Peyer's patch (tissue), 4 donors: Measurements from ENCODE around the gene HYAL1. TPM values are rescaled to one million over a fixed set of nuclear protein-coding genes. Genes with fewer than 3 reads are reported as not detected.

Experiments used
- DNase-seq, 3 donors: peaks; one replicate each; pipeline ENCODE4 v3.0.0-alpha.2; 2017 to 2019
- H3K27ac ChIP-seq, 4 donors: fragments of 200-600 bp; sonication (generic); one replicate each; pipeline ENCODE4 v1.5.1; 2016 to 2019
- H3K27me3 ChIP-seq, 2 donors: fragments of 200-600 bp; sonication (generic); one replicate each; pipeline ENCODE4 v1.5.1; 2019
- H3K36me3 ChIP-seq, 3 donors: fragments of 200-600 bp; sonication (generic); one replicate each; pipeline ENCODE4 v1.5.1; 2016 to 2019
- H3K4me1 ChIP-seq, 4 donors: fragments of 200-600 bp; sonication (generic); one replicate each; pipeline ENCODE4 v1.5.1; 2016 to 2019
- H3K4me3 ChIP-seq, 4 donors: fragments of 200-600 bp; sonication (generic); 1 replicate in 3 of 4; 2 replicates in 1 of 4; pipeline ENCODE4 v1.5.1; 2016 to 2019; ENCODE audit warnings: mild to moderate bottlenecking in 1 of 4
- H3K9me3 ChIP-seq, 4 donors: fragments of 200-600 bp; sonication (generic); one replicate each; pipeline ENCODE4 v1.5.1; 2016 to 2019; ENCODE audit warnings: mild to moderate bottlenecking in 1 of 4
- POLR2A ChIP-seq, 2 donors: fragments of 450-650 bp; IDR thresholded peaks; one replicate each; pipeline ENCODE4 v1.5.1; 2017; ENCODE audit warnings: antibody characterized with exemption in 2 of 2, mild to moderate bottlenecking in 2 of 2, moderate library complexity in 2 of 2
- total RNA-seq, 4 donors: library from RNA; depleted of rRNA; stranded (reverse); fragments of >200 nt; gene quantifications; one replicate each; pipeline ENCODE4 v1.1.0, GENCODE V29; 2016
- TF ChIP-seq, protein P1 (sequence below), 6 experiments: fragments of 450-650 bp in 4 of 6; fragments of 200-600 bp in 2 of 6; sonication (generic) in 1 of 6; IDR thresholded peaks; one replicate each; pipeline ENCODE4 v1.5.1; 2017 to 2019; ENCODE audit warnings: antibody characterized with exemption in 6 of 6, mild to moderate bottlenecking in 3 of 6, moderate library complexity in 1 of 6

HYAL1 gene
- total RNA-seq, 4 donors from 2014 or later = 1.2 to 5.1 (median 4.6) TPM

DNA sequence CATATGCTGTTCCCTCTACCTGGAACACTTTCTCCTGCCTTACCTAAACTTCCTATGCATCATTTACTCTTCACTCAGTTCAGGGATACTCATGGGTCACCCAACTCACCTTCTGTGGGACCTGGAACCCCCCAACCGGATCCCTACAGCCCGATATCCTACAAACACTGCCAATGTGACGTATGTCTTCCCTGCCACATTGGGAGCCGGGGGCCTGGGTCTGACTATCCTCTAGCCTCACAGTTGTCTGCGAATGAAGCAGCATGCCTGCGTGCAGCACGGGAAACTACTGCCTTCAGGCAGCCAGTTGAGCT is 46.8 kb upstream of the HYAL1 start:
- peaks cover 6 to 41% (median 21%) of the 10 kb centered on the region in 4 donors for H3K4me1 ChIP-seq
- TF ChIP-seq POLR2A (IDR thresholded peaks at IDR 0.05) = no peak
- TF ChIP-seq, protein P1, sequence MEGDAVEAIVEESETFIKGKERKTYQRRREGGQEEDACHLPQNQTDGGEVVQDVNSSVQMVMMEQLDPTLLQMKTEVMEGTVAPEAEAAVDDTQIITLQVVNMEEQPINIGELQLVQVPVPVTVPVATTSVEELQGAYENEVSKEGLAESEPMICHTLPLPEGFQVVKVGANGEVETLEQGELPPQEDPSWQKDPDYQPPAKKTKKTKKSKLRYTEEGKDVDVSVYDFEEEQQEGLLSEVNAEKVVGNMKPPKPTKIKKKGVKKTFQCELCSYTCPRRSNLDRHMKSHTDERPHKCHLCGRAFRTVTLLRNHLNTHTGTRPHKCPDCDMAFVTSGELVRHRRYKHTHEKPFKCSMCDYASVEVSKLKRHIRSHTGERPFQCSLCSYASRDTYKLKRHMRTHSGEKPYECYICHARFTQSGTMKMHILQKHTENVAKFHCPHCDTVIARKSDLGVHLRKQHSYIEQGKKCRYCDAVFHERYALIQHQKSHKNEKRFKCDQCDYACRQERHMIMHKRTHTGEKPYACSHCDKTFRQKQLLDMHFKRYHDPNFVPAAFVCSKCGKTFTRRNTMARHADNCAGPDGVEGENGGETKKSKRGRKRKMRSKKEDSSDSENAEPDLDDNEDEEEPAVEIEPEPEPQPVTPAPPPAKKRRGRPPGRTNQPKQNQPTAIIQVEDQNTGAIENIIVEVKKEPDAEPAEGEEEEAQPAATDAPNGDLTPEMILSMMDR (IDR thresholded peaks at IDR 0.05) = no peak

DNA sequence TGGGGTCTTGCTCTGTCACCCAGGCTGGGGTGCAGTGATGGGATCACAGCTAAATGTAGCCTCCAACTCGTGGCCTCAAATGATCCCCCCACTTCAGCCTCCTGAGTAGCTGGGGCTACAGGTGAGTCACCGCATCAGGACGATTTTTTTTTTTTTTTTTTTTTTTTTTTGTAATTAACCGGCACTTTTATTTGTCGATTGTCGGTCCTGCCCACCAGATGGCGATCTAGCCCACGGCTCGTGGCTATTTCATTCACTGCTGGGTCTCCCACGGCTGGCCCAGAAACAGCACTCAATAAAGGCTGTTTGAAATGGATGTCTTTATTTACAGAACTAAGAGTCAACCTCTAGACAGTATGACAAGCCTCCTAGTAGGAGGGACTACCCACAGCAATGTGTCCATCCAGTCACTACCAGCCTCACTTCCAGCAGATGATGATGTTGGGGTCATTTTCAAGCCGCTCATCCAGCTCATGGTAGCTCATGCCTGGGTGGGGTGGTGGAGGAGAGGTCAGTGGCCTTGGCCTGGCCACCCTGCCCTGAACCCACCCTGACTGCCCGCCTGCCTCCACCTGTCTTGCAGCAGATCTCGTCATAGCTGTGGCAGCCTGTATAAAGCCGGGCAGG is 43.9 kb upstream of the HYAL1 start:
- peaks cover 0 to 16% (median 0%) of the 10 kb centered on the region in 3 donors for H3K36me3 ChIP-seq
- TF ChIP-seq, protein P1 (IDR thresholded peaks at IDR 0.05) = peak in 5 of 6 experiments; percentile 54 to 72 (median 60)
- no peak for TF ChIP-seq POLR2A (IDR thresholded peaks at IDR 0.05)
- no peaks in the 10 kb centered on the region for H3K9me3 ChIP-seq
- no peak overlapping the region for H3K4me3 ChIP-seq
- H3K4me1 ChIP-seq = peaks cover 6 to 41% (median 22%) of the 10 kb centered on the region in 4 donors
- H3K27me3 ChIP-seq = no peaks in the 10 kb centered on the region
- DNase-seq = peak; percentile 64 to 85 (median 75)
- H3K27ac ChIP-seq = no peak overlapping the region

More for the DNA sequence above, 46.8 kb upstream of the HYAL1 start:
- peak overlapping the region; percentile 71 to 74 (median 72) for H3K4me3 ChIP-seq
- no peaks in the 10 kb centered on the region for H3K9me3 ChIP-seq
- H3K36me3 ChIP-seq = peaks cover 0 to 39% (median 0%) of the 10 kb centered on the region in 3 donors
- peak overlapping the region; percentile 91 to 95 (median 92) for H3K27ac ChIP-seq
- no peaks in the 10 kb centered on the region for H3K27me3 ChIP-seq
- DNase-seq = no peak

DNA sequence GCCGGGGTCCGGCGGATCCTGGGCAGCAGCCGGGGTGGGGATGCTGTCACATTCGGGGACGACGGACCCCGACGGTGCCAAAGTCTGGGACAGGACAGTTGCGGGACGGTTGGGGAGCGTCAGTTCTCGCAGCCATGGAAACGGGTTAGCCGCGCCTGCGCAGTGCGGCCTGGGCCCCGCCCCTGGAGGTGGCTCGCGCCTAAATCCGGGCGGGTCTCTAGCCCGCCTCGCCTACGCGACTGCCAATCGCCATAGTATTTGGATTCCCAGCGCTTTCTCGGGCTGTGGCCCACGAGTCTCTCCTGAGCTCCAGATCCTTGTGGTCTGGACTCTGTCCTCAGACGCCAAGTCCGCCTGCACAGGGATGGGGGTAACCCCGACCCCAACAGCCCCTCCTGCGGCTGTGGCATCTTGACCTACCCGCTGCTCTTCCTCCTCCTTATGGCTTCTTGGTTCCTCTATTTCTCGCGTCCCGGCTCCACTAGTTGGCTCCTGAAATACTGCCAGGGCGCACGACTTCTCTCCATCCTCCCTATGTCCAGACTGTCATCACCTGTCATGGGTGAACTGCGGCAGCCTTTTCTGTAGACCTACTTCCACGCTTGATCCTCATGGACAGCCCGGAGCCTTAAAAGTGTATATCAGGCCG is 42.3 kb upstream of the HYAL1 start, which contains the start of gene ZMYND10:
Gene ZMYND10 (minus strand): TSS at position 147 of the 649 bp plus-strand sequence. CDS start 153 bp downstream, outside the sequence.
- no peaks in the 10 kb centered on the region for H3K9me3 ChIP-seq
- peak within 1 kb of the TSS; percentile 6 to 47 (median 37) for H3K4me3 ChIP-seq
- peaks cover 4 to 41% (median 19%) of the 10 kb centered on the region in 4 donors for H3K4me1 ChIP-seq
- no peaks in the 10 kb centered on the region for H3K27me3 ChIP-seq
- peak; percentile 65 to 88 (median 73) for DNase-seq
- peak within 1 kb of the TSS in 1 of 4 donors; percentile 33 for H3K27ac ChIP-seq
- TF ChIP-seq, protein P1 (IDR thresholded peaks at IDR 0.05) = no peak
- no peak for TF ChIP-seq POLR2A (IDR thresholded peaks at IDR 0.05)
- peaks cover 0 to 16% (median 0%) of the 10 kb centered on the region in 3 donors for H3K36me3 ChIP-seq

DNA sequence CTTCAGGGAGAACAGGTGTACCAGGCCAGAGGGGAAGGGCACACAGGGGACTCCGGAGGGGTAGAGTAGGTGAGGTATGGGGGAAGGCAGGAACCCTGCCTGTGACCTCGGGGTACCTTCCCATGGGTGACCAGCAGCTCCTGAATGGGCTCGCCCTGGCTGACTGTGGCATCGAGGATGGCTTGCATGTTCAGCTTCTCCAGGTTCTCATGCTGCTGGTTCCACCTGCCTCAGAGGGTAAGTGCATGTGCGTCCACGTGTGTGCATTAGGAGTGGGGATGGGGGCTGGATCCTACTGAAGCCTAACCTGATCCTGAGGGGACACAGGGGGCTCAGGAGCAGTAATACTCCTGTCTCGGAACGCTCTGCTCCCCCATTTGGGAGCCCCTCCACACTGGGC is 41.6 kb upstream of the HYAL1 start:
- DNase-seq = no peak
- TF ChIP-seq, protein P1 (IDR thresholded peaks at IDR 0.05) = no peak
- TF ChIP-seq POLR2A (IDR thresholded peaks at IDR 0.05) = no peak
- H3K9me3 ChIP-seq = no peaks in the 10 kb centered on the region
- H3K27ac ChIP-seq = no peak overlapping the region
- peaks cover 7 to 43% (median 17%) of the 10 kb centered on the region in 4 donors for H3K4me1 ChIP-seq
- peak overlapping the region in 2 of 4 donors; percentile 42 to 47 for H3K4me3 ChIP-seq
- no peaks in the 10 kb centered on the region for H3K27me3 ChIP-seq
- H3K36me3 ChIP-seq = peaks cover 0 to 16% (median 0%) of the 10 kb centered on the region in 3 donors

DNA sequence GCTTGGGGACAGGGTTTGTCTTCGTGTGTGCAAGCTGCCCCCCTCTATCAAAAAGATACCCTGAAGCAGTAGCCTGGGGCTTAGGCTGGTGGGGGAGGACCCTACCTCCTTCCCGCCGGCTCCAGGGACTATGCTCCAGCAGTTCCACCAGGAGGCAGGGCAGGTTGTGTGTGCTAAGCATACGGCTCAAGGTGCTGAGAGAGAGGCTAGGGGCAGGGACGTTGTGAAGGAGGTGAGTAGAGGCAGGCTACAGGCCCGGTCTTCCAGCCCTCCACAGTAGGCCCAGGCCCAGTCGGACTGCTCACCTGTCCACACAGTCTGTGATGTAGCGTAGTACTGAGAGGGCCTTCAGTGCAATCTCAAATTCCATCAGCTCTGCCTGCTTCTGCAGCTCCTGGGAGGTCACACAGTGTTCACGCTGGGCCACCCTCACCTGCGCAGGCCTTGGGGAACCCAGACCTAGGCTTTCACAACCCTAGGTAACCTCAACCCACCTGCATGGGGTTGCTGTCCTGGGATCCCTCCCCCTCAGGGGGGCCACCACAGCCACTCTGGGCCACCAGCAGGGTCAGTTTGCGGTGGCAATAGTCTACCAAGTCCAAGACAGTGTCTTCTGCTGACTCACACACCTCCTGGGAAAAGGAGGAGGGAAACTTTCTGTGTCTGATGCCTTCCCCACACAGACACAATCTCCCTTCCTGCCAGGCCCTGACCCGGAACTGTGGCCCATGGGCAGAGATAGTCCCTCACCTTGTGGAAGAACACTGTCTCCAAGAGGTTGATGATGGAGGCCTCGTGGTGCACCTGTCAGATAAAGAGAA is 39.6 kb upstream of the HYAL1 start:
- no peak overlapping the region for H3K27ac ChIP-seq
- H3K4me1 ChIP-seq = peaks cover 4 to 48% (median 12%) of the 10 kb centered on the region in 4 donors
- TF ChIP-seq, protein P1 (IDR thresholded peaks at IDR 0.05) = no peak
- TF ChIP-seq POLR2A (IDR thresholded peaks at IDR 0.05) = no peak
- no peaks in the 10 kb centered on the region for H3K27me3 ChIP-seq
- no peak overlapping the region for H3K4me3 ChIP-seq
- no peaks in the 10 kb centered on the region for H3K9me3 ChIP-seq
- no peak for DNase-seq
- H3K36me3 ChIP-seq = peaks cover 0 to 6% (median 0%) of the 10 kb centered on the region in 3 donors
